GM19240 (cell line): Measurements from ENCODE around the gene SNTA1.
"Not testable (repeated sequence)": the region's sequence is repeated elsewhere in the genome, so short reads cannot be mapped to it uniquely, and the experiment has no call there.

Experiments
- DNase-seq: peaks from one replicate; pipeline ENCODE4 v3.0.0; 2011; ENCODE audit warnings: low spot score; ENCODE audit not compliant: insufficient read length

Gene SNTA1

DNA sequence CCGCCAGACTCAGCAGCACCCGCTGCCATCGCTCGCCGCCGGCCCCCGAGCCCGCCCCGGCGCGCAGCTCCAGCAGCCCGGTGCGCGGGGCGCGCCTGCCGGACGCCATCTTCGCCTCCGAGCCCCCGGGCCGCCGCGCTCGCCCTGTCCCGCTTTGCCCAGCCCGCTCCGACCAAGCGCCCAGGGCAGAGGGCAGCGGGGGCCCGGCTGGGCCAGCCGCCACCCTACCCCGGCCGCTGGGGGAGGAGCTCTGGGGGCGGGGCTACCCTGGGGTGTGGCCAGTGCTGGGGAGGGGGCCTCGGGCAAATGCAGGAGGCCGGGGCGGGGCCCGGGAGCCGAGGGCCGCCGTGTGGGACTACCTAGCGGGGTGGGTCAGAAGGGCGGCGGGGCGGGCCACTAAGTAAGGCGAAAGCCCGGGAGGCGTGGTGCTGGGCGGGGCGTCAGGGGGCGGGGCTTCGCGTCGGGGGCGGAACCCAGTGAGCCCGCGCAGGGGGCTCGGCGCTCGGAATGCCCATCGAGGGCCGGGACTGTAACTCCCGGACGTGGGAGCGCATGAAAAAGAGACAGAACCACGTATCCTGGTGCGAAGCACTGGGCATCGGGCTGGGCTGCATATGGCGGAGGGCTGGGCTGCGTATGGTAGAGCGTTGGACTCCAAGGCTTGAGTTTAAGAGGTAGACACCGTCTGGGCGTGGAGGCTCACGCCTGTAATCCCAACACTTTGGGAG lies at the start of gene SNTA1:
Gene SNTA1 (minus strand): TSS at position 252 of the 728 bp plus-strand sequence. CDS start 143 bp downstream, at position 109.
- peak; percentile 88 for DNase-seq

DNA sequence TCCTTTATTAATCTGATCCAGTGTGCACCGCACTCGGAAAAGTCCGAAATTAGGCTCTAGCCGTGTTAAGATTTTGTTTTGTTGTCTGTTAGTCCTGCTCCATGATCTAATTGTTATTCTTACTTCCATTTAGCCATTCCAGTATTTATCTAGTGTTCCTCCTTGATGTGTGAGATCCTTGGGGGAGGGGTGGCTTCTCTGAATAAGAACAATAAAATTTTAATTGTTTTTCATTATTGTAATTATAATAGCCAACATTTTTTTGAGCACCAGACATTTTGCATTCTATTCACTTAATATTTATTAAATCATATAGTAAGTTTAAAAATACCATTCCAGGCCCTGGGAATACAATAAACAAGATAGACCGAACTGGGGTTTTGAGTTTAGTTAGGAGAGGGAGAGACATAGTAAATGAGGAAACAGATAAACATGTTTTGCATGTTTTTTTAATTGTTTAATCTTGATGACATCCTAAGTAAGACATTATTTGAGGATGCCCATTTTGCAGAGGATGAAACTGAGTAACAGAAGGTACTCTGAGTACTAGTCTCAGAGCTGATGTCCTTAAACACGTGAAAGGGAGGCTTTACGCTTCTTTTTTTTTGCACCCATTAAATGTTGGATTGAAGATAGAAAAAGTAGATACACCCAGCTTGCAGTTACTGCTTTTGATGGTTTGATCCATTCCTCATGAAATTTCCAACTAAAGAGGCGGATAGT lies 47.5 kb upstream of the SNTA1 start:
- DNase-seq: no peak

DNA sequence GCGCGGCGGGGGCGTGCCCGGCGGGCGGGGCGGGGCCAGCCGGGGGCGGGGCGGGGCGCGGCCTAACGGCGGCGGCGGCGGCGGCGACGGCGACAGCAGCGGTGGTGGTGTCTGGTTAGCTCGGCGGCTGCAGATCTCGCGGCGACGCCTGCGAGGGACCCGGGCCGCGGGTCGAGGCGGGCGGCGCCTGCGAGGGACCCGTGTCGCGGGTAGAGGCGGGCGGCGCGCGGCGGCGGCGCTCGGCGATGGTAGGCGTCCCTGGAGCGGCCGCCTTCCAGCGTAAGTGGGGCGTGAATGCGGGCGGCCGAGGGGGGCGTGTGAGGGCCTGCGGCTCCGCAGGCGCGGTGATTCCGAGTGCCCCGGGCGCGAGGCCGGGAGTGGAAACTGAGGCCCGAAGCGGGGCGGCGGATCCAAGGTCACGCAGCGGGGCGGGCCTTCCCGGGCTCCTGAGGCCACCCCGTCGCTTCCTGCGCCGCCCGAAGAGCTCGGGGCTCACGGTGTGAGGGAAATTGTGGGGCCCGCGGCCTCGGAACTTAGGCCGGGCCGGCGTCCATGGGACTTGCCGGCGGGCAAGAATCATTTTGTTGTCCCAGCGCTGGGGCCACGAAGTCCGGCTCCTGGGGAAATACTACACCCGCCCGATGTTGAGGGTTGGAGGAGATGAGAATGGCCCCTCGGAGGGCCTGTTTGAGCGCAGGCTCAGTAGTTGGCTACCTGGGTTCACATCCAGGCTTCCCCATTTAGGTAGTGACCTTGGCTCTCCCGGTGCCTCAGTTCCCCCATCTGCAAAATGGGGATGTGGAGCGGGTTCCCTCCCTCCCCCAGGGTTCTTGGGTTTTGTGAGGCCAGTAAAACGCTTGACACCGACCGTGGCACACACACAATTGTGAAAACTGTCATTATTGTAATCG lies 46.7 kb upstream of the SNTA1 start, which contains the start of gene CBFA2T2:
Gene CBFA2T2 (plus strand): TSS at position 74 of the 911 bp plus-strand sequence. CDS start 172 bp downstream, at position 246.
- DNase-seq: no peak

DNA sequence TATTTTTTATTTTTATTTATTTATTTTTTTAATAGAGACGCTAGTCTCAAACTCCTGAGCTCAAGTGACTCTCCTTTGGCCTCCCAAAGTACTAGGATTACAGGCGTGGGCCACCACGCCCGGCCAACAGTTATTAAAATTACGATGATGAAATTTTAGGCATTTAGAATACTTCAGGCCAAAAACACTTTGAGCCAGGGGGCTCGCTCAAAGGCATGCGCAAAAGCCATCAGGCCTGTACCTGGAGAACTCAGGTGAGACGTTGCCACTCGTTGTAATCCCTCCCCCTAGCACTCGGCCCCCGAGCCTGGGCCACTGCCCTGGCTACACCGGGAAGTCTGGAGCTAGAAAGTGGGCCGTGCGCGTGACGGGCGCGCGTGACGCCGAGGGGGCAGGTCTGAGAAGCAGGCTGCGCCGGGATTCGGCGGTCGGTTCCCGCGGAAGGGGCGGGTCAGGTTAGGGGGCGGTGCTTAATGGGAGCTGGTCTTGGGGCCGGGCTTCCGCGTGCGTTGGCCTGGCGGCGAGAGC lies 46.0 kb upstream of the SNTA1 start:
- peak; percentile 97 for DNase-seq

DNA sequence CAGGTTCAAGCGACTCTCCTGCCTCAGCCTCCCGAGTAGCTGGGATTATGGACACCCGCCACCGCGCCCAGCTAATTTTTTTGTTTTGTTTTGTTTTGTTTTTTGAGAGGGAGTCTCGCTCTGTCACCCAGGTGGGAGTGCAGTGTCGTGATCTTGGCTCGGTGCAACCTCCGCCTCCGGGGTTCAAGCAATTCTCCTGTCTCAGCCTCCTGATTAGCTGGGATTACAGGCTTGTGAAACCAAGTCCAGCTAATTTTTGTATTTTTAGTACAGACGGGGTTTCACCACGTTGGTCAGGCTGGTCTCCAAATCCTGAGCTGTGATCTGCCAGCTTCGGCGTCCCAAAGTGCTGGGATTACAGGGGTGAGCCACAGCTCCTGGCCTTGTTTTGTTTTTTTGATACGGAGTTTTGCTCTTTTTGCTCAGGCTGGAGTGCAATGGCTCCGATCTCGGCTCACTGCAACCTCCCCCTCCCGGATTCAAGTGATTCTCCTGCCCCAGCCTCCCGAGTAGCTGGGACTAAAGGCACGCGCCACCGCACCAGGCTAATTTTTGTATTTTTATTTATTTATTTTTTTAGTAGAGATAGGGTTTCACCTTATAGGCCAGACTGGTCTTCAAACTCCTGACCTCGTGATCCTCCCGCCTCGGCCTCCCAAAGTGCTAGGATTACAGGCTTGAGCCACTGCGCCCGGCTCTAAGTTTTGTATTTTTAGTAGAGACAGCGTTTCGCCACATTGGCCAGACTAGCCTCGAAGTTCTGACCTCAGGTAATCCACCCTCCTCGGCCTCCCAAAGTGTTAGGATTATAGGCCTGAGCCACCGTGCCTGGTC lies 45.3 kb upstream of the SNTA1 start:
- not testable (repeated sequence) for DNase-seq

DNA sequence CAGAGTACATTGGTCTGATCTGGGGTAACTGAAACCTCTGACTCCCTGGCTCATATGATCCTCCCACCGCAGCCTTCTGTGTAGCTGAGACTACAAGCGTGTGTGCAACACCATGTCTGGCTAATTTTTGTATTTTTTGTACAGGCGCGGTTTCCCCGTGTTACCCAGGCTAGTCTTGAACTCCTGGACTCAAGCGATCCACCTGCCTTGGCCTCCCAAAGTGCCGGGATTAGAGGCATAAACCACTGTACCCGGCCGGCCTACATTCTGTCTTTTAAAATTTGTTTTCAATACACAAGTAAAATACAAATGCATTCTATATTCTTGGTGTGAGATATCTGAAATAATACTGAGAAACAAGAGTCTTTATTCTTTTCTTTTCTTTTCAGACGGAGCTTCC lies 44.6 kb upstream of the SNTA1 start:
- no peak for DNase-seq

DNA sequence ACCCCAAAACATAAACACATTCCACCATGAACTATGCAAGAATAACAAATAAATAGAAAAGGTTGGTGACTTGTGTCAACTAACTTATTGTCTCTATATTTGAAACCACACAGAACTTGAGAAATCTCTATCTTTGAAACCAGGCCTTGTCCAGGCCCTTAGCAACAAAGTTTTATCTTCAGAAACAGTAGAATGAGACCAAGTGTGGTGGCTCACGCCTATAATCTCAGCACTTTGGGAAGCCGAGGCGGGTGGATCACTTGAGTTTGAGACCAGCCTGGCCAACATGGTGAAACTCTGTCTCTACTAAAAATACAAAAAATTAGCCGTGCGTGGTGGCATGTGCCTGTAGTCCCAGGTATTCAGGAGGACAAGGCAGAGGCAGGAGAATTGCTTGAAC lies 39.6 kb upstream of the SNTA1 start:
- not testable (repeated sequence) for DNase-seq

DNA sequence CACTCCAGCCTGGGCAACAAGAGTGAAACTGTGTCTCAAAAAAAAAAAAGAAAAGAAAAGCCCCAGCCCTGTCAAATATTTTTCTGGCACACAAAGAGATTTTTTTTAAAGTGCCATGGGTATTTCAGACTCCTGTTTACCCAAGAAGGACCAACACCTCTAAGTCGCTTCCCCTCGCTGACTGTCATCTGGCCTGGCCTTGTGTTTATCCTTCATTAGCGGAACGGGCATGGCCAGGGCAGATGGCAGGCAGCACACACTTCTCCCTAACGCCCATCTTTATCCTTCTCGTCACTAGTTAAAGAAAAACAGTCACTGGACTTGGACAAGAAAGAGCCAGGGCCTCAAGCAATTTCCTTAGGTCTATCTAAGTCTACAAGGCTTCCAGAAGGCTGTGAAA lies 39.0 kb upstream of the SNTA1 start:
- no peak for DNase-seq

DNA sequence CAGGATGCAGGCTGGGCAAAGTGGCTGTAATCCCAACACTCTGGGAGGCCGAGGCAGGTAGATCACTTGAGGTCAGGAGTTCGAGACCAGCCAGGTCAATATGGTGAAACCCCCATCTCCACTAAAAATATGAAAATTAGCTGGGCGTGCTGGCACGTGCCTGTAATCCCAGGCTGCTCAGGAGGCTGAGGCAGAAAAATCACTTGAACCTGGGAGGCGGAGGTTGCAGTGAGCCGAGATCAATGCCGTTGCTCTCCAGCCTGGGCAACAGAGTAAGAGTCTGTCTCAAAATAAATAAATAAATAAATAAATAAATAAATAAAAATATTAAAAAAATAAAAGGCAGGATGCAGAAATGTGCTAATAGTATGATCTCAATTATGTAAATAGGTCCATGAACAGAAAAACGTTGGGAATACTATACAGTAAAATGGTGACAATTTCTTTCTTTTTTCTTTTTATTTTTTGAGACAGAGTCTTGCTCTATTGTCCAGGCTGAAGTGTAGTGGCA lies 37.9 kb upstream of the SNTA1 start:
- no peak for DNase-seq

DNA sequence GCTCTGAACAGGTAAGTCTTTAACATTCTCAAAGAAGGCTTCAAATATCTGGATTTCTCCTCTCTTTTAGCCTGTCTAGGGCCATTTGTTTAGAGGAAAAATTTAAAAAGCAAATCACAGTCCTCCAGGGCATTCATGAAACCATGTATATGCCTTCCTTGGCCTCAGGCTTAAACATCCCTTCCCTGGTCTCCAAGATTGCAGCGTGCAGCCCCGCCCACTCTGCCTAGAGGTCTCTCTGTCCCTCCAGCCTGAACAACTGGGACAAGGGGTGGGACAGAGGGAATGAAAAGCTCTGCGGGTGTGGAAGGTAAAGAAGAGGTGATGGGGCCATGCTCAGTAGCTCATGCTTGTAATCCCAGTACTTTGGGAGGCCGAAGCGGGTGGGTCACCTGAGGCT lies 36.5 kb upstream of the SNTA1 start:
- DNase-seq: no peak

DNA sequence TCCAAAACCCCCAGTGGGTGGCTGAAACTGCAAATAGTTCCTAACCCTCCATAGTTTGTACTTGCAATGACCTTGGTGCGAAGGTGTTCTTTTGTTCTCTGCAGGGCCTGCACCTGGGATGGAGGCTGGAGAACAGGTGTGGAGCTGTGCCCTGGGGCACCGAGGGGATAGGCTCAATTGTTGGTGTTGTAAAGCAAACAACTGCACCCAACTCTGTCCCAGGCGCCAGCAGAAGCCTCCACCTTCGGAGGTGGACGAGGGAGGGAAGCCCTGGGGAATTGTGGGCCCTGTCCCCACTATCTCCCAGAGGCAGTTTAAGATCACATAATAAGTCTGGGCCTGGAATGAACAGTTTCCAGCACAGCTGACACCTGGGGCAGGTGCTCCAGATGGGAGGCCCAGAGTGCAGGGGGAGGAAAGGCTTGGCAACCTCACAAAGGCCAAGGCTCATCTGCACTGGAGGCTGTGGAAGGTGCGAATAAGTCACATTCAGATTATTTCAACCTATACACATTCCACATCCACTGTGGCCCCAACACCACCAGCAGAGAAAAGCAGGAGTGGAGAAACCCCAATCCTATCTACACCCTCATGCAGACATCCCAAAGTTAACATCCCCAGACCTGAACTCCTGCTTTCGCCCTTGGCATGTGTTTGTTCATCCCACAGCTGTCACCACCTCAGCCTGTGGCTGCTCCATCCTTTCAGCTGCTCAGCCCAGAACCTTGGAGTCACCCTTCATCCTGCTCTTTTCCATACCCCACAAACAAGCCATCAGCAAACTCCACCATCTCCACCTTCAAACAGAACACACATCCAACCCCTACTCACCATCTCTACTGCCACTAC lies 34.0 kb upstream of the SNTA1 start:
- DNase-seq: no peak

DNA sequence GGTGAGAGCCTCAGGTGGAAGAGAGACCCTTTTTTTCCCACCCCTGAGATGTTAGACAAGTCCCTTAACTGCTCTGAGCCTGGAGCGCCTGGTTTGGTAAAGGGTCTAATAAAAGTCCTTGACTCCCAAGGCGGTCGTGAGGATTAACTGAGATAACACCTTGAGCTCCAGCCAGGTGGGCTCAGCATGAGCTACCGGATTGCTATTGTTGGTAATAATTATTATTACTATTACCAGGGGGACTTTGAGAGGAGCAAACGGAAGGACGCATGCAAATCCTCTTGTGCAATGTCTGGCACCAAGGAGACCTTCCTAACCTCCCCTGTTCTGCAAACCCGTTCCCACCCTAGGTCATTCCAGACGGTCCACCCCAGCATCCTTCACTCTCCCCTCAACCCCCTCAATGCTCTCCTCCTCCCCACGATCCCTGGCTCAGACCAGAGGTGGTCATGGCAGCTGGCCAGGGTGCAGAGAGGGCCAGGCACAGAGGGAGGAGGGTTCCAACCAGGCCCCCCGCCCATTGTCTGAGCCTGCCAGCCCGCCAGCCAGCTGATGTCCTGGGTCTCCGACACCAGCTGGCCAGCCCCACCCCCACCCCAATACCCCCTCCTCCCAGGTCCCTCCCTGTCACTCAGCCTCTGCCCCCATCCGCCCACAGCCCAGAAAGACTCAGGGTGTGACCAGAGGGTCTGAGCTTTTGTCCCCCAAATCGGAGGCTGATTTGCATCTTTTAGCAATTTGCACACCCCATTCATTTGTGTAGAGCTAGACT lies 32.0 kb upstream of the SNTA1 start:
- no peak for DNase-seq

DNA sequence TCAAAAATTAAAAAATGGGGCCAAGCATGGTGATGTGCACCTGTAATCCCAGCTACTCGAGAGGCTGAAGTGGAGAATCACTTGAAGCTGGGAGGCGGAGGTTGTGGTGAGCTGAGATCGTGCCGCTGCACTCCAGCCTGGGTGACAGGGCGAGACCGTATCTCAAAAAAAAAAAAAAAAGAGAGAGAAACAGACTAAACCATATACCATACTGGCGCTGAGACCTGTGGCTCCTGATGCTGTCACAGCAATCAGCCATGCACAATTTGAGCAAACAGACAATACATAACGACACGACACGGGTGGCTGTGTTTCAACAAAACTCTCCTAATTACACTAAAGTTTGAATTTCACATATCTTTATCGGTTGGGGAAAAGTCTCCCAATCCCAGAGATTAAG lies 31.4 kb upstream of the SNTA1 start:
- no peak for DNase-seq

DNA sequence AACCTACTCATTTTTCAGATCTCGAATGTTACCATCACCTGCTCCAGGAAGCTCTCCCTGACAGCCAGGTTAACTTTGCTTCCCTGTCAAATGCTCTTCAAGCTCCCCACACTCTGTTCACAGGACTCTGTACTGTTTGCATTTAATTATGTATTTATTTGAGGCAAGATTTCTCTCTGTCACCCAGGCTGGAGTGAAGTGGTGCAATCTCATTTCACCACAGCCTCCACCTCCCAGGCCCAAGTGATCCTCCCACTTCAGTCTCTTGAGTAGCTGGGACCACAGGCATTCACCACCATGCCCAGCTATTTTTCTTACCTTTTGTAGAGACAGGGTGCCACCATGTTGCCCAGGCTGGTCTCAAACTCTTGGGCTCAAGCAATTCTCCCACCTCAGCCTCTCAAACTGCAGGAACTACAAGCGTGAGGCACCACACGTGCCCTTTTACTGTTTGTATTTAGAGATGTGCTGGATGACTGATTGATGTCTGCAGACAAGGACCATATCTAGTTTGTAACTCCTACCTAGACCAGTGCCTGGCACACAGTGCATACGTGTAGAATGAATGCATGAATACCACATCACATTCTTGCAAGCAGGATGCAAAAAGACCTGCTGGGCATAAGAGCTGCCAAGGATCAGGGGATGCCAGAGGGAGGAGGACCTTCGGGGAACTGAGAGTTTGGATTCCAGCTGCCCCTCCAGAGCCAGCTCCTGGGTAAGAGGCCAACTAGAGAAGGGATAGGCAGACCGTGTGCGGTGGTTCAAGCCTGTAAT lies 30.7 kb upstream of the SNTA1 start:
- no peak for DNase-seq

DNA sequence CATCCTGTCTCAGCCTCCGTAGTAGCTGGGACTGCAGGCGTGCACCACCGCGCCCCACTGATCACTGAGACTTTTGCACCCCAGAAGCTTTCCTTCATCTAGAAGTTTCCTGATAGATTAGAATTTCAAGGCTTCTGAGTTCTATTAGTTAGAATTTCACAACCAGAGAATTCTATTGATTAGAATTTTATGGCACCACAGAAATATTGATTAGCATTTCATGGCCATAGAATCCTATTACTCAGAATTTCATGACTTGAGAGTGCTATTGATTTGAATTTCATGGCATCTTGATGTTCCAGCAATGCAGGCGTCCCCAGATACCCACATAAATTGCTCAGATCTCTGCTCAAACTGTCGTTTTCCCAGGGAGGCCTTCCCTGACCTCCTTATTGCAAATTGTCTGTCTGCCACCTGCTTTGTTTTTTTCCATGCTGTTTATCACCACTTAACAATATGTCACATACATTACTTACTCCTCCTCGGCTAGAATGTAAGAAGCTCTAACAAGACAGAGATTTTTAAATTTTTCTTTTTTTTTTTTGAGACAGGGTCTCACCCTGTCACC lies 29.4 kb upstream of the SNTA1 start:
- no peak for DNase-seq

DNA sequence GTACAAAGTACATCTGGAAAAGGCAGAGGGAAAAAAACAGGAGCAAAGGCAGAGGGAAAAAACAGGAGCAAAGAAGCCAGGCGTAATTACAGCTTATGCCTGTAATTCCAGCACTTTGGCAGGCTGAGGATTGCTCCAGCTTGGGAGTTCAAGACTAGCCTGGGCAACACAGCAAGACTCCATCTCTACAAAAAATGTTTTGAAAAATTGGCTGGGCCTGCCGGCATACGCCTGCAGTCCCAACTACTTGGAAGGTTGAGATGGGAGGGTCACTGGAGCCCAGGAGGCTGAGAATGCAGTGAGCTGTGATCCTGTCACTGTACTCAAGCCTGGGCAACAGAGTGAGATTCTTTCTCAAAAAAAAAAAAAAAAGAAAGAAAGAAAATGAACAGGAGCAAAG lies 27.3 kb upstream of the SNTA1 start:
- no peak for DNase-seq

DNA sequence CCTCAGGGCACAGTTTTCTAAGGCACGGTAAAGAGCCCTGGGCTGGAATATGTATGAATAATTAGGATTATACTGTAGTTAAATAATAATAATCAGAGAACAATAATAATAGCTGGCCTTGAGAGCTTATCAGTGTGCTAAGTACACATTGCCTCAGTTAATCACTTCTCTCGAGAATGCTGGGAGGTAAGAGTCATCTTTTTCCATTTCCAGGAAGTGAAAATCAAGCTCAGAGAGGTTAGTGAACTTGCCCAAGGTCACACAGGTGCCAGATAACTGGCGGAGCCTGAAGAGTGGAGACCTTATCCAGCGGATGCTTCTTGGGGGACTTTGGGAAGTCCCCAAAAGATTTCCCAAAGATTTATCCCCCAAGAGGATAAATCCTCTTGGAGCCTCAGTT lies 26.9 kb upstream of the SNTA1 start:
- no peak for DNase-seq

DNA sequence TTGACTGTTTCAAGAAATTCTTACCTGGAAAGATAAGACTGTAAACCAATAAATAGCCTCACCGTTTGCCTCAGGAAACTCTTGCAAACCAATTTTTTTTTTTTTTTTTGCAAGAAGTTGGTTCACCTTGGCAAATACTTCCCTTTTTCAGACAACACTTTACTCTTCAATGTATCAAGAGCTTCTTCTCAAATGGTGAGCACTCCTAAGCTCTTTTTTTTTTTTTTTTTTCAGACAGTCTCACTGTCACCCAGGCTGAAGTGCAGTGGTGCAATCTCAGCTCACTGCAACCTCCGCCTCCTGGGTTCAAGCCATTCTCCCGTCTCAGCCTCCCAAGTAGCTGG lies 22.7 kb upstream of the SNTA1 start:
- no peak for DNase-seq
